K562 (cell line): ENCODE data around the gene PARD6A.

Experiments
- CBFB ChIP-seq: sonication (generic); formaldehyde crosslinking; IDR thresholded peaks from 2 replicates; pipeline ENCODE4 v1.4.0; 2020; ENCODE audit warnings: mild to moderate bottlenecking, missing genetic modification reagents
- CTCF ChIP-seq, 3 experiments: IDR thresholded peaks in 2 of 3; conservative IDR thresholded peaks in 1 of 3; 2 replicates each; pipeline ENCODE4 v1.5.1; 2011 to 2012; ENCODE audit warnings: low read length in 3 of 3, mild to moderate bottlenecking in 3 of 3, control low read depth in 2 of 3, improper control_type of control experiment in 1 of 3, inconsistent platforms in 1 of 3, low read depth in 1 of 3, mixed read lengths in 1 of 3, moderate library complexity in 1 of 3; ENCODE audit not compliant: insufficient read depth in 2 of 3
- ELF1 ChIP-seq: fragments of 200-800 bp; sonication (Bioruptor generic); IDR thresholded peaks from 2 replicates; pipeline ENCODE4 v1.6.1; 2016; ENCODE audit warnings: missing genetic modification characterization, missing compliant biosample characterization
- GABPA ChIP-seq: fragments of 200-800 bp; sonication (Bioruptor generic); conservative IDR thresholded peaks from 2 replicates; pipeline ENCODE4 v1.6.1; 2016; ENCODE audit warnings: low read depth, missing genetic modification characterization, missing compliant biosample characterization
- GATAD2B ChIP-seq: fragments of 450-650 bp; IDR thresholded peaks from 2 replicates; pipeline ENCODE4 v1.6.1; 2017; ENCODE audit warnings: mild to moderate bottlenecking, borderline replicate concordance
- PHF8 ChIP-seq: fragments of 200-600 bp; sonication (generic); IDR thresholded peaks from 2 replicates; pipeline ENCODE4 v1.6.1; 2012; ENCODE audit warnings: mixed run types, mild to moderate bottlenecking, inconsistent platforms, low read length, moderate library complexity, borderline replicate concordance
- RBM22 ChIP-seq: fragments of 200-400 bp; formaldehyde crosslinking; IDR thresholded peaks from 2 replicates; pipeline ENCODE4 v1.6.1; 2018; ENCODE audit warnings: low read length, low read depth; ENCODE audit not compliant: poor library complexity, severe bottlenecking
- SETDB1 ChIP-seq: IDR thresholded peaks from one replicate; pipeline ENCODE4 v1.6.1; 2012; ENCODE audit warnings: low read length, control low read depth, inconsistent platforms
- TAF1 ChIP-seq: IDR thresholded peaks from 2 replicates; pipeline ENCODE4 v1.6.1; 2011; ENCODE audit warnings: mild to moderate bottlenecking, low read length, moderate library complexity; ENCODE audit not compliant: insufficient read depth, control insufficient read depth, severe bottlenecking; ENCODE audit errors: extremely low read depth
- ZBTB11 ChIP-seq, 3 experiments: fragments of 200-800 bp in 1 of 3; fragments of 250-450 bp in 1 of 3; fragments of 450-650 bp in 1 of 3; sonication (Bioruptor Pico) in 1 of 3; sonication (Bioruptor generic) in 1 of 3; formaldehyde crosslinking in 1 of 3; IDR thresholded peaks; 2 replicates each; pipeline versions ENCODE4 v1.6.1 to v1.8.0; 2016 to 2022; ENCODE audit warnings: mild to moderate bottlenecking in 2 of 3, missing genetic modification characterization in 2 of 3, missing compliant biosample characterization in 1 of 3, moderate library complexity in 1 of 3
- ZNF165 ChIP-seq: fragments of 250-450 bp; sonication (Bioruptor Pico); IDR thresholded peaks from 2 replicates; pipeline ENCODE4 v1.4.0; 2020; ENCODE audit warnings: borderline replicate concordance
- ZNF354B ChIP-seq: fragments of 250-450 bp; sonication (Bioruptor Pico); IDR thresholded peaks from 2 replicates; pipeline ENCODE4 v1.4.0; 2020

GRCh38 chr16:67661101-67661761 lies 471 bp downstream of the PARD6A start:
- TF ChIP-seq ELF1 (tag): no peak
- no peak for TF ChIP-seq CTCF (IDR thresholded peaks at IDR 0.05 in 2 of 3, conservative IDR thresholded peaks at IDR 0.05 in 1 of 3; ENCODE audit: insufficient read depth in 2 of 3, low read depth in 1 of 3, low read length in 3 of 3)
- no peak for TF ChIP-seq SETDB1
- no peak for TF ChIP-seq PHF8
- TF ChIP-seq ZNF354B (CRISPR knock-in tag): no peak
- TF ChIP-seq GATAD2B: no peak
- TF ChIP-seq RBM22: no peak
- no peak for TF ChIP-seq TAF1
- no peak for TF ChIP-seq CBFB (CRISPR knock-in tag)
- no peak for TF ChIP-seq ZBTB11 (CRISPR knock-in tag; IDR thresholded peaks at IDR 0.05)
- no peak for TF ChIP-seq GABPA (tag)
- no peak for TF ChIP-seq ZNF165 (CRISPR knock-in tag)
